K562 (cell line): ENCODE results near the gene RESF1. TPM values are rescaled to one million over a fixed set of nuclear protein-coding genes. Genes with fewer than 3 reads are reported as not detected.
A peak's percentile ranks its signal among the peaks of the same experiment; 100 is the strongest.

Experiments used
- ARHGAP35 ChIP-seq: fragments of 450-650 bp; IDR thresholded peaks from 2 replicates; pipeline ENCODE4 v1.6.1; 2018; ENCODE audit not compliant: partially characterized antibody
- CBFA2T2 ChIP-seq: fragments of 450-650 bp; conservative IDR thresholded peaks from 2 replicates; pipeline ENCODE4 v1.6.1; 2017; ENCODE audit warnings: mild to moderate bottlenecking
- CREM ChIP-seq: IDR thresholded peaks from 2 replicates; pipeline ENCODE4 v1.6.1; 2014; ENCODE audit warnings: antibody characterized with exemption, low read depth
- EP300 ChIP-seq: IDR thresholded peaks from 2 replicates; pipeline ENCODE4 v1.6.1; 2012; ENCODE audit warnings: low read length, improper control_type of control experiment
- HDAC2 ChIP-seq: fragments of 450-650 bp; IDR thresholded peaks from 2 replicates; pipeline ENCODE4 v1.6.1; 2016; ENCODE audit warnings: mild to moderate bottlenecking
- HNRNPL ChIP-seq: fragments of 200-400 bp; formaldehyde crosslinking; IDR thresholded peaks from 2 replicates; pipeline ENCODE4 v1.6.1; 2017; ENCODE audit warnings: low read depth, mild to moderate bottlenecking, low read length
- KLF1 ChIP-seq: fragments of 450-650 bp; IDR thresholded peaks from 2 replicates; pipeline ENCODE4 v1.6.1; 2016; ENCODE audit warnings: missing genetic modification characterization, missing compliant biosample characterization
- MAFK ChIP-seq: IDR thresholded peaks from 2 replicates; pipeline ENCODE4 v1.6.1; 2011; ENCODE audit warnings: low read length, improper control_type of control experiment
- MTA2 ChIP-seq: fragments of 450-650 bp; IDR thresholded peaks from 2 replicates; pipeline ENCODE4 v1.6.1; 2016; ENCODE audit warnings: low read depth
- NCOR1 ChIP-seq: fragments of 450-650 bp; IDR thresholded peaks from 2 replicates; pipeline ENCODE4 v1.6.1; 2016; ENCODE audit warnings: mild to moderate bottlenecking, moderate library complexity
- NELFE ChIP-seq: IDR thresholded peaks from 2 replicates; pipeline ENCODE4 v1.6.1; 2011; ENCODE audit warnings: mild to moderate bottlenecking; ENCODE audit not compliant: insufficient read depth, insufficient read length
- PTTG1 ChIP-seq: fragments of 450-650 bp; IDR thresholded peaks from 2 replicates; pipeline ENCODE4 v1.6.1; 2016; ENCODE audit warnings: low read depth, mild to moderate bottlenecking, missing genetic modification characterization, missing compliant biosample characterization
- SOX6 ChIP-seq: fragments of 450-650 bp; IDR thresholded peaks from 2 replicates; pipeline ENCODE4 v1.6.1; 2014; ENCODE audit warnings: mild to moderate bottlenecking
- SRF ChIP-seq, 2 experiments: fragments of 250-450, 450-650 bp in 1 of 2; sonication (Bioruptor Pico) in 1 of 2; sonication (generic) in 1 of 2; formaldehyde crosslinking; IDR thresholded peaks; 2 replicates each; pipeline versions ENCODE4 v1.5.0 to v1.5.1; 2020 to 2022; ENCODE audit warnings: mild to moderate bottlenecking in 1 of 2, missing genetic modification reagents in 1 of 2
- TRIM28 ChIP-seq: fragments of 450-650 bp; IDR thresholded peaks from 2 replicates; pipeline ENCODE4 v1.6.1; 2017
- ZC3H11A ChIP-seq: IDR thresholded peaks from 2 replicates; pipeline ENCODE4 v1.6.1; 2012; ENCODE audit warnings: low read depth, low read length, improper control_type of control experiment
- ZFX ChIP-seq: sonication (generic); formaldehyde crosslinking; IDR thresholded peaks from 2 replicates; pipeline ENCODE4 v1.8.0; 2022; ENCODE audit warnings: mild to moderate bottlenecking, missing genetic modification reagents, moderate library complexity
- ZNF707 ChIP-seq: fragments of 250-450 bp; sonication (Bioruptor Pico); conservative IDR thresholded peaks from 2 replicates; pipeline ENCODE4 v1.8.0; 2022; ENCODE audit warnings: inconsistent platforms, mild to moderate bottlenecking, moderate library complexity
- polyA plus RNA-seq, 8 experiments: library from polyadenylated mRNA; depleted of rRNA in 4 of 8; stranded (reverse) in 5 of 8; unstranded in 3 of 8; fragments of >200 nt; fragmentation: Nextera tagmentation in 2 of 8; fragmentation: Illumina TruSeq in 1 of 8; extraction: Ambion mirVana in 2 of 8; extraction: Trizol in 1 of 8; gene quantifications; 2 replicates each; pipeline versions ENCODE4 v1.2.1 to v1.2.3, GENCODE V29; 2011 to 2014; ENCODE audit warnings: inconsistent platforms in 1 of 8, missing spikeins in 1 of 8
- total RNA-seq, 7 experiments: library from RNA; depleted of rRNA in 6 of 7; stranded (reverse); fragments of >200 nt in 6 of 7; fragmentation: Illumina TruSeq in 2 of 7; extraction: Trizol in 2 of 7; gene quantifications; 2 replicates each; pipeline versions ENCODE4 v1.2.1 to v1.2.3, GENCODE V29; 2011 to 2021; ENCODE audit warnings: low replicate concordance in 1 of 7
- TF ChIP-seq, protein P1 (sequence below): sonication (generic); formaldehyde crosslinking; IDR thresholded peaks from 2 replicates; pipeline ENCODE4 v1.4.0; 2020; ENCODE audit warnings: mild to moderate bottlenecking, missing genetic modification reagents
- TF ChIP-seq, protein P2 (sequence below): fragments of 450-650 bp; IDR thresholded peaks from 2 replicates; pipeline ENCODE4 v1.6.1; 2016; ENCODE audit warnings: low read depth, mild to moderate bottlenecking, moderate library complexity
- TF ChIP-seq, protein P3 (sequence below): fragments of 450-650 bp; IDR thresholded peaks from 2 replicates; pipeline ENCODE4 v1.7.0; 2016; ENCODE audit warnings: borderline replicate concordance
- TF ChIP-seq, protein P4 (sequence below): fragments of 250-450 bp; sonication (Bioruptor Pico); IDR thresholded peaks from 2 replicates; pipeline ENCODE4 v1.8.0; 2022; ENCODE audit warnings: inconsistent platforms, mild to moderate bottlenecking, moderate library complexity, borderline replicate concordance
- TF ChIP-seq, protein P5 (sequence below): fragments of 250-450 bp; sonication (Bioruptor Pico); IDR thresholded peaks from 2 replicates; pipeline ENCODE4 v1.8.0; 2021; ENCODE audit warnings: moderate library complexity, mild to moderate bottlenecking, inconsistent platforms

RESF1 gene
- total and polyA plus RNA-seq, 9 of the 15 experiments (the other 6 are each of a cell fraction or from before 2014, with no cell fraction given): 21.5 to 121 (median 53.6) TPM

DNA sequence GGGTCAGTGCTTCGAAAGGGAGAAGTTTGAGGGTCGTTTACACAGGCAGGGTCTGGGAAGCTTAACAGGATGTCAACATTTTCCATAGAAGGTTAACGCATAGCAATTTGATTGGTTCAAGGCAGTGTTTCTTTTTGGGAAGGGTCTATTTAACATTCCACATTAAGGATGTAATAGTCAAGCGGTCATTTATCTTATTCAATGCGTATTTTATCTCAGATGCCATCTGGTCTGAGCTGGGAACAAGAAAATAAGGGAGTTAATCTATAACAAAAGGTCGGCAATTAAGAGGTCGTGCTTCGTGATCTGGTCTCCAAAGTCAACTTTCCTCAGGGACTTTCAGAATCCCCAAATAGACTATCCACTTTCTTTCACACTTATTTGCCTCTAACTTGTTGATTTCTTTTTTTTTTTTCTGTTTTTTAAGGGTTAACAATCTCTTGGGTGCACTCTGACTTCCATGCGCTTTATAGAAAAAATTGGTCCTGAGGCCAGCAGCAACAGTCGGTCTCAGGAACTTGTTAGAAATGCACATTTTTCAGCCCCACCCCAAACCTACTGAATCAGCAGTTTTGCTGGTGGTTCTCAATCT, 550 bp upstream of the RESF1 start (continued):
- TF ChIP-seq, protein P1, sequence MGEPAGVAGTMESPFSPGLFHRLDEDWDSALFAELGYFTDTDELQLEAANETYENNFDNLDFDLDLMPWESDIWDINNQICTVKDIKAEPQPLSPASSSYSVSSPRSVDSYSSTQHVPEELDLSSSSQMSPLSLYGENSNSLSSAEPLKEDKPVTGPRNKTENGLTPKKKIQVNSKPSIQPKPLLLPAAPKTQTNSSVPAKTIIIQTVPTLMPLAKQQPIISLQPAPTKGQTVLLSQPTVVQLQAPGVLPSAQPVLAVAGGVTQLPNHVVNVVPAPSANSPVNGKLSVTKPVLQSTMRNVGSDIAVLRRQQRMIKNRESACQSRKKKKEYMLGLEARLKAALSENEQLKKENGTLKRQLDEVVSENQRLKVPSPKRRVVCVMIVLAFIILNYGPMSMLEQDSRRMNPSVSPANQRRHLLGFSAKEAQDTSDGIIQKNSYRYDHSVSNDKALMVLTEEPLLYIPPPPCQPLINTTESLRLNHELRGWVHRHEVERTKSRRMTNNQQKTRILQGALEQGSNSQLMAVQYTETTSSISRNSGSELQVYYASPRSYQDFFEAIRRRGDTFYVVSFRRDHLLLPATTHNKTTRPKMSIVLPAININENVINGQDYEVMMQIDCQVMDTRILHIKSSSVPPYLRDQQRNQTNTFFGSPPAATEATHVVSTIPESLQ (CRISPR knock-in tag): no peak
- TF ChIP-seq, protein P2, sequence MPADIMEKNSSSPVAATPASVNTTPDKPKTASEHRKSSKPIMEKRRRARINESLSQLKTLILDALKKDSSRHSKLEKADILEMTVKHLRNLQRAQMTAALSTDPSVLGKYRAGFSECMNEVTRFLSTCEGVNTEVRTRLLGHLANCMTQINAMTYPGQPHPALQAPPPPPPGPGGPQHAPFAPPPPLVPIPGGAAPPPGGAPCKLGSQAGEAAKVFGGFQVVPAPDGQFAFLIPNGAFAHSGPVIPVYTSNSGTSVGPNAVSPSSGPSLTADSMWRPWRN: no peak
- TF ChIP-seq CBFA2T2 (no peak), ARHGAP35 (no peak), PTTG1 (tag) (no peak), ZC3H11A (no peak), EP300 (no peak), NELFE (no peak), CREM (no peak), KLF1 (tag) (no peak), TRIM28 (no peak), MAFK (peak; percentile 97), SRF (CRISPR knock-in tag; IDR thresholded peaks at IDR 0.05) (no peak), ZFX (CRISPR knock-in tag) (no peak), SOX6 (no peak), MTA2 (no peak), ZNF707 (no peak), HDAC2 (0 out of 2 replicates have a peak, but pooled peaks have one; percentile 57), NCOR1 (no peak; the same call in 1 of the 2 replicates), HNRNPL (no peak)
- TF ChIP-seq, protein P3, sequence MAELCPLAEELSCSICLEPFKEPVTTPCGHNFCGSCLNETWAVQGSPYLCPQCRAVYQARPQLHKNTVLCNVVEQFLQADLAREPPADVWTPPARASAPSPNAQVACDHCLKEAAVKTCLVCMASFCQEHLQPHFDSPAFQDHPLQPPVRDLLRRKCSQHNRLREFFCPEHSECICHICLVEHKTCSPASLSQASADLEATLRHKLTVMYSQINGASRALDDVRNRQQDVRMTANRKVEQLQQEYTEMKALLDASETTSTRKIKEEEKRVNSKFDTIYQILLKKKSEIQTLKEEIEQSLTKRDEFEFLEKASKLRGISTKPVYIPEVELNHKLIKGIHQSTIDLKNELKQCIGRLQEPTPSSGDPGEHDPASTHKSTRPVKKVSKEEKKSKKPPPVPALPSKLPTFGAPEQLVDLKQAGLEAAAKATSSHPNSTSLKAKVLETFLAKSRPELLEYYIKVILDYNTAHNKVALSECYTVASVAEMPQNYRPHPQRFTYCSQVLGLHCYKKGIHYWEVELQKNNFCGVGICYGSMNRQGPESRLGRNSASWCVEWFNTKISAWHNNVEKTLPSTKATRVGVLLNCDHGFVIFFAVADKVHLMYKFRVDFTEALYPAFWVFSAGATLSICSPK: no peak
- TF ChIP-seq, protein P4, sequence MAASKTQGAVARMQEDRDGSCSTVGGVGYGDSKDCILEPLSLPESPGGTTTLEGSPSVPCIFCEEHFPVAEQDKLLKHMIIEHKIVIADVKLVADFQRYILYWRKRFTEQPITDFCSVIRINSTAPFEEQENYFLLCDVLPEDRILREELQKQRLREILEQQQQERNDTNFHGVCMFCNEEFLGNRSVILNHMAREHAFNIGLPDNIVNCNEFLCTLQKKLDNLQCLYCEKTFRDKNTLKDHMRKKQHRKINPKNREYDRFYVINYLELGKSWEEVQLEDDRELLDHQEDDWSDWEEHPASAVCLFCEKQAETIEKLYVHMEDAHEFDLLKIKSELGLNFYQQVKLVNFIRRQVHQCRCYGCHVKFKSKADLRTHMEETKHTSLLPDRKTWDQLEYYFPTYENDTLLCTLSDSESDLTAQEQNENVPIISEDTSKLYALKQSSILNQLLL (CRISPR knock-in tag): no peak
- TF ChIP-seq, protein P5, sequence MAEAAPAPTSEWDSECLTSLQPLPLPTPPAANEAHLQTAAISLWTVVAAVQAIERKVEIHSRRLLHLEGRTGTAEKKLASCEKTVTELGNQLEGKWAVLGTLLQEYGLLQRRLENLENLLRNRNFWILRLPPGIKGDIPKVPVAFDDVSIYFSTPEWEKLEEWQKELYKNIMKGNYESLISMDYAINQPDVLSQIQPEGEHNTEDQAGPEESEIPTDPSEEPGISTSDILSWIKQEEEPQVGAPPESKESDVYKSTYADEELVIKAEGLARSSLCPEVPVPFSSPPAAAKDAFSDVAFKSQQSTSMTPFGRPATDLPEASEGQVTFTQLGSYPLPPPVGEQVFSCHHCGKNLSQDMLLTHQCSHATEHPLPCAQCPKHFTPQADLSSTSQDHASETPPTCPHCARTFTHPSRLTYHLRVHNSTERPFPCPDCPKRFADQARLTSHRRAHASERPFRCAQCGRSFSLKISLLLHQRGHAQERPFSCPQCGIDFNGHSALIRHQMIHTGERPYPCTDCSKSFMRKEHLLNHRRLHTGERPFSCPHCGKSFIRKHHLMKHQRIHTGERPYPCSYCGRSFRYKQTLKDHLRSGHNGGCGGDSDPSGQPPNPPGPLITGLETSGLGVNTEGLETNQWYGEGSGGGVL (CRISPR knock-in tag): no peak
